Lung (tissue), 12 donors: ENCODE measurements around the gene C20orf202. TPM values are rescaled to one million over a fixed set of nuclear protein-coding genes. Genes with fewer than 3 reads are reported as not detected.

Source experiments
- ATAC-seq: fragments of 200-7000 bp; cut with Tn5 transposase; one replicate; pipeline ENCODE4 v1.9.1; 2020; ENCODE audit warnings: moderate number of reproducible peaks; ENCODE audit not compliant: insufficient read depth, low FRiP score
- DNase-seq, 3 donors: peaks; one replicate each; pipeline ENCODE4 v3.0.0-alpha.2; 2013 to 2017
- H3K27ac ChIP-seq, 2 donors: one replicate each; pipeline ENCODE4 v1.5.1; 2013; ENCODE audit warnings: mild to moderate bottlenecking in 2 of 2, moderate library complexity in 2 of 2, control low read depth in 1 of 2, inconsistent platforms in 1 of 2, low read depth in 1 of 2, low read length in 1 of 2
- H3K27me3 ChIP-seq, 3 donors: one replicate each; pipeline ENCODE4 v1.5.1; 2013; ENCODE audit warnings: low read length in 2 of 3; ENCODE audit not compliant: control insufficient read depth in 3 of 3, insufficient read depth in 3 of 3
- H3K36me3 ChIP-seq, 4 donors: one replicate each; pipeline ENCODE4 v1.5.1; 2013; ENCODE audit warnings: low read length in 4 of 4, mild to moderate bottlenecking in 1 of 4, moderate library complexity in 1 of 4; ENCODE audit not compliant: control insufficient read depth in 4 of 4, insufficient read depth in 4 of 4
- H3K4me1 ChIP-seq, 5 donors: one replicate each; pipeline ENCODE4 v1.5.1; 2013; ENCODE audit warnings: low read length in 5 of 5, mild to moderate bottlenecking in 2 of 5, moderate library complexity in 1 of 5; ENCODE audit not compliant: control insufficient read depth in 5 of 5, insufficient read depth in 5 of 5
- H3K4me3 ChIP-seq: one replicate; pipeline ENCODE4 v1.5.1; 2013; ENCODE audit warnings: mild to moderate bottlenecking, control low read depth, moderate library complexity
- H3K9ac ChIP-seq, 2 donors: one replicate each; pipeline ENCODE4 v1.5.1; 2013; ENCODE audit warnings: low read length in 2 of 2, control low read depth in 1 of 2; ENCODE audit not compliant: insufficient read depth in 1 of 2
- H3K9me3 ChIP-seq, 4 donors: one replicate each; pipeline ENCODE4 v1.5.1; 2013; ENCODE audit warnings: low read length in 3 of 4, mild to moderate bottlenecking in 1 of 4, moderate library complexity in 1 of 4; ENCODE audit not compliant: control insufficient read depth in 4 of 4, insufficient read depth in 3 of 4
- CTCF ChIP-seq: IDR thresholded peaks from 2 replicates; pipeline ENCODE4 v1.5.1; 2012; ENCODE audit warnings: mild to moderate bottlenecking; ENCODE audit errors: control extremely low read depth, extremely low read depth
- WGBS, 2 donors: extraction: QIAGEN DNeasy Blood & Tissue Kit; methylation state at CpG; one replicate each; pipeline ENCODE4 v1.1.7; 2013; 5-methylcytosine and 5-hydroxymethylcytosine counted together
- polyA plus RNA-seq, 2 donors: library from polyadenylated mRNA; stranded (reverse); fragments of 200-250 nt; gene quantifications; one replicate each; pipeline ENCODE4 v1.2.1, GENCODE V29; 2013
- total RNA-seq, 2 donors: library from RNA; depleted of rRNA in 1 of 2; stranded (reverse); fragments of >200 nt in 1 of 2; gene quantifications; one replicate each; pipeline ENCODE4 v1.2.1, GENCODE V29; 2014 to 2021
- donor health status: control.
- donor health status: control.
- donor health status: Bipolar disorder and iron deficiency.
- donor health status: healthy.
- donor health status: DM: yes; HTN: yes; CAD: no.

C20orf202 gene
- total and polyA plus RNA-seq, 4 donors = 0.11 to 1.0 (median 0.38) TPM

GRCh38 chr20:1229541-1229940, 26.3 kb downstream of the C20orf202 start:
- WGBS, 2 donors = 89 to 92% methylated on average over 3 of the region's 3 CpGs
- no peak for TF ChIP-seq CTCF

GRCh38 chr20:1232286-1233111, 29.2 kb downstream of the C20orf202 start:
- 76 to 87% methylated on average over 3 of the region's 3 CpGs for WGBS, 2 donors
- ATAC-seq = no peak
- Histone ChIP-seq H3K9me3 (no peaks in the 10 kb centered on the region), H3K4me1 (peaks cover 0 to 14% (median 0%) of the 10 kb centered on the region in 5 donors), H3K27me3 (peaks cover 0 to 35% (median 20%) of the 10 kb centered on the region in 3 donors), H3K27ac (no peak overlapping the region), H3K9ac (no peak overlapping the region), H3K4me3 (no peak overlapping the region), H3K36me3 (no peaks in the 10 kb centered on the region)
- DNase-seq = peak in 2 of 3 donors; percentile 75 to 77
- TF ChIP-seq CTCF = no peak

More at GRCh38 chr20:1229541-1229940, 26.3 kb downstream of the C20orf202 start:
- Histone ChIP-seq H3K4me1 (peaks cover 0 to 20% (median 0%) of the 10 kb centered on the region in 5 donors), H3K4me3 (no peak overlapping the region), H3K9ac (no peak overlapping the region), H3K27me3 (peaks cover 0 to 39% (median 22%) of the 10 kb centered on the region in 3 donors), H3K27ac (no peak overlapping the region), H3K9me3 (no peaks in the 10 kb centered on the region), H3K36me3 (no peaks in the 10 kb centered on the region)
- ATAC-seq (no peak), DNase-seq (no peak)

GRCh38 chr20:1240549-1240948, 37.3 kb downstream of the C20orf202 start:
- no peak for TF ChIP-seq CTCF
- H3K9me3 ChIP-seq = no peaks in the 10 kb centered on the region
- no peak overlapping the region for H3K4me3 ChIP-seq
- no peak overlapping the region for H3K9ac ChIP-seq
- peaks cover 0 to 12% (median 0%) of the 10 kb centered on the region in 5 donors for H3K4me1 ChIP-seq
- no peak for ATAC-seq
- WGBS, 2 donors = 86 to 94% methylated on average over 5 of the region's 5 CpGs
- no peak for DNase-seq
- H3K36me3 ChIP-seq = no peaks in the 10 kb centered on the region
- H3K27ac ChIP-seq = no peak overlapping the region
- peaks cover 0 to 6% (median 0%) of the 10 kb centered on the region in 3 donors for H3K27me3 ChIP-seq
